HG03064 (cell line): Measurements from ENCODE around the gene CNKSR3.

Source experiments
- ATAC-seq: cut with Tn5 transposase; IDR thresholded peaks from one replicate; pipeline ENCODE4 v1.9.1; 2021; ENCODE audit warnings: low read depth; ENCODE audit not compliant: unreplicated experiment

Gene CNKSR3

DNA sequence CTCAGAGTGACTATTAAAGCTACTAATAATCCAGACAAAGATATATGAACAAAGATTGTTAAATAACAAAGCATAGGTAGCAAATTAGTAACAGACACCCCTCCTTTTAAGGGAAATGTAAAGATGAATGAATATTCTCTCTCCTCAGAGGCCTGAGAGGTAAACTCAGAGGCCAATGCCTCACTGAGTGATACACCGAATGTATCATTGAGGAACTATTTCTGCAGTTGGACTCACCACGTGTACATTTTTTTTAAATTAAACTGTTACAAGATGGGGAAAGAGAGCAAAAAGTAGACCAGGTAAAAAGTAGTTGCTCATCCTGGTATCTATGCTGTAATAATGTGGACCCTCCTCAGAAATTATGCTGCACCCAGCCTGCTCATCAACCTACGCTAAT, 81.6 kb downstream of the CNKSR3 start:
- ATAC-seq, result no peak

DNA sequence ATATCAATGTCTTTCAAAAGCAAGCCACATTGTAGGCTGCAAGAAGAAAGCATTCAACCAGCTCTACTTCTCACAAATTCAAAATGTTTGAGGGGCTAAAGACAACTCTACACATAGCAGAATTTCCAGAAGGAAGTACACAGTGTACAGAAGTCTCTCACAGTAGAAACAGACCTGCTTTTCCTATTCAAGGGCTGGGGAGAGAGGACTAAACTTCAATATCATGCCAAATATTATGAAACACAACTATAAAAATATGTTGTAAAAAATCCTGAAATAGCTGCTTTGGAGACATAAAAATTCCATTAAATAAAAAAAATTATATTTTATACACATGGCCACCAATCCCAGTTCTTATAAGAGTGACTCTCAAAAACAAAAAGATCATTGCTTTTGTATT, 83.0 kb downstream of the CNKSR3 start:
- no peak for ATAC-seq

- ATAC-seq, result no peak
Observed at GRCh38 chr6:154426997-154427396, 83.5 kb downstream of the CNKSR3 start.

DNA sequence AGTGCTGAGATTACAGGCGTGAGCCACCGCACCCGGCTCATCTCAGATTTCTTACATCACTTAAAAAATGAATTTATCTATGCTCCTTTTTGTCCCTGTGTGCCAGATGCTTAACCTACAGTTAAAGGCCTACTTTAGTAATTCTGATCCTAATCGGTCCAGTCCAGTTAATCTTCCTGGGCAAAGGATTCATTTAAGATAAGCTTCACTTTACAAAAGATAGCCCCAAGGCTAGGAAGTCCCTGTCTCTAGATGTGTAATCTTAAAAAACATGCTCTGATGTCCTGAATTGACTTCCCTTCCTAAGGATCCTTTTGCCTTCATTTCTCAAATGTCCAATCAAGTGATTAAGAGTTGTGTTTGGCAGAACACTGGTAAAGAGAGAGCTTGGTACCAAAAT, 85.5 kb downstream of the CNKSR3 start:
- no peak for ATAC-seq

DNA sequence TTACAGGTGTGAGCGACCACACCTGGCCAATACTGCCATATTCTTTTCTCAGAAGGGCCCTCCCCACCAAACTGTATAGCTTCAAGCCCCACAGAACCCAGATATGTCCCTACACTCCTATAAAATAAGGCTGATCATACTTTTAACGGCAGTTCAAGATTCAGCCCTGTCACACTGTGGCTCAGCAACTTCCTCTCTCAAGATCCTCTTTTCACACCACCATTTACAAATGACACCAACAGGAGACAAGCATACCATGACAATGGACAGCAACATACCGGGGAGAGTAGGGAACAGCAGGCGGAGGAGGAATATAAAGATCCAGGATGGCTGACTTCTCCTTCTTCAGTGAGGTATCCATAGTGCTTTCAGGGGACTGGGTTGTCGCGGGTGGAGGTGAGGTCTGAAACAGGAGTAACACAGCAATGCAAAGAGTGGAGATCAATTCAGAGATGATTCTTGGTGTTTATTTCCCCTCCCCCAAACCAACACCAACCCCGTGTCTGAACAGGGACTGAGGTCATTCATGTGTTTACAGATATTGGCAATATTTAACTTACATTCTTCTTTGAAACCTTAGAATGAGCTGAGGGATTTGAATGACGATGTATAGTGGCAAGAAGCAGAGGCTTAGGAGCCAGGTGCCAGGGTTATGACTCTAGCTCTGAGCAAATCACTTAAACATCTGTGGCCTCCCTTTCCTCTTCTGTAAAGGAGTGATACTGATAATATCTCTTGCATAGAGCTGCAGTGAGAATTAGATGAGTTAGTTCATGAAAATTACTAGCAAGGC, 96.3 kb downstream of the CNKSR3 start:
- ATAC-seq, result no peak

GRCh38 chr6:154412106-154412820, 98.2 kb downstream of the CNKSR3 start:
- ATAC-seq, result no peak

GRCh38 chr6:154411076-154411475, 99.4 kb downstream of the CNKSR3 start:
- ATAC-seq, result no peak

DNA sequence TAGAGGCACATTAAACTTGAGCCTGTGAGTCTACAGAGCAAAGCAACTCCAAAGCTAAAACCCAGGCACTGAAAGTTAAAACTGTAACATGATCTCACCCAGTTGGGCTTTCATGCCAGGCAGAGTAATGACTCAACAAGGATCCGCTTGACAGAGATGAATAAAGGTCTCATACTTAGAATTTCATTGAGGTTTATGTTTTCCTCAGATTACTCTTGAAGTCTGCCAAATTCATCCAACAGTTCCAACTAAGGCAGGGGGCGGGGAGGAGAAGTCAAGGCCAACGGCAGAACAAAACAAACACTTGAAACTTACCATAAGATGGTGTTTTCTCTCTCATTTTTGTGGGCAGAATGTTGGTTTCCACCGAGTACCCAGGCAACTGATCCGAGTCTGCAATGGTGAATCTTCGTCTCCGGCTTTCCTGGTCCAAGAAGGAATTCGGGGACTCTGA, 99.8 kb downstream of the CNKSR3 start:
- no peak for ATAC-seq

DNA sequence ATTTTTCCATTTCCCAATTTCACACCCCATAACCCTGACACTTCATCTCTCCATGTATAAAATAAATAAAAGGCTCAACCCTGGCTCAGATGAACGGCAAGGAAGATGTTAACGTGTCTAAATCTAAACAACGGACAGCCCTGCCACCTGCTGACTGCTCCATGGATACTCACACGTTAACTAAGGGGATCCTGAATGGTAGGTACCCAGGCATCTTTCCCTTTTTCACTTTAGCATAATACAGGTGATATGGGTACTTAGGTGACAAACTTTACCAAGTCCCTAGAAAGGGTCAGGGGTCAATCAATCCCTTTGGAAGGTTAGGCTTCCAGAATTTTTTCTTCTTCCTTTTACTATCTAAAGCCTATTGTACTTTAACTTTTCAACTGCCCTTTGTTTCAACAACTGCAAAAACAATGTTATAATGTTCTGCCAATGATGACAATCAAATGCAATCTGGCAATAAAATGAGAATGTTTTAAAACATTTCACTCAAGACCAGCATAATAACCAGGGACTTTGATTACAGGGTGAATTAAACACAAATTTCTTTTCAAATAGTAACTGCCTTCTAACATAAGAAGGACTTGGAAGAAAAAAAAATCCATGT, 101.5 kb downstream of the CNKSR3 start:
- ATAC-seq, result no peak

- no peak for ATAC-seq
Observed at GRCh38 chr6:154407440-154407839, 103.0 kb downstream of the CNKSR3 start.

DNA sequence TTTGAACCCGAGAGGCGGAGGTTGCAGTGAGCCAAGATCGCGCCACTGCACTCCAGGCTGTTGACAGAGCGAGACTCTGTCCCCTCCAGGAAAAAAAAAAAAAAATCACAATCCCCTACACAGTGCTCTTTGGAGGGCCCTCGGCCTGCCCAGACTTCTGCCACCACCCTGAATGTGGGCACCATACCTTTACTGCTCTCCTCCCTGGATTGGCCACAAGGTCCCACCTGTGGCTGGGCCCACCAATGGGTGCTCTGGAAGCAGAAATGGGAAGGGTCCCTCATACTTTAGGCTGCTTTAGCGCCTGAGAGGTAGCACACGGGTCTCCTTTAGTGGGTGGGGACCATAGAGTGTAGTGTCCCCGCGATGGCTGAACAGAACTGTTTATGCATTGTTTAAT, 103.6 kb downstream of the CNKSR3 start:
- ATAC-seq, result no peak

GRCh38 chr6:154406301-154406700, 104.2 kb downstream of the CNKSR3 start:
- no peak for ATAC-seq

GRCh38 chr6:154404791-154405400, 105.6 kb downstream of the CNKSR3 start:
- no peak for ATAC-seq

GRCh38 chr6:154403788-154404187, 106.7 kb downstream of the CNKSR3 start:
- ATAC-seq, result no peak

DNA sequence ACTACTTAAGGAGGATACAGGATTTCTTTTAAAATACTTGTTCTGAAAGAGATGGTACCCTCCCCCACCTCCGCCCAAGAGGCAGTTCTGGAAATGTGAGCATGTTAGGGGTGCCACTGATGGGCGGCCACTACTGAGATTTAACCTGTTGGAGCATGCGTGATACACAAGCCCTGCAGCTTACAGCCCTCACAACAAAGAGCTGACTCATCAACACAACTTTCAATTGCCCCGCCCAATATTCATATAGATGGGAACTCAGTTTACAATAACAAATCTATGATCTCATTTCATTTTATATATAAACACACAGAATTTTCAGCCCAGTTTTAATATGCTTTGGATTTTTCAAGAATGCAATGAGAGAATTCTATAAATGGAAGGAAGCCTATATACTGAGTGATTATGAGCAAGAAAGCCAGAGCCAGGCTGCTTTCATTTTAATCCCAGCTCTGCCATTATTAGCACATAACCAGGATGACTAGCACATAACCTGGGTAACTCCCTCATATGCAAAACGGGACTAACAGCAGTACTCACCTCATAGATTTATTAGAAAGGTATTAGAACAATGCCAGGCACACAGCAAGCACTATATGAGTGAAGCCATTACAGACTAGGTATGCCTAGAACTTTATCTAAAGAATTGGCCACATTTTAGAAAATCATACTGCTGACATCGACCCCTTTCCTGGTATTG, 108.3 kb downstream of the CNKSR3 start:
- no peak for ATAC-seq

DNA sequence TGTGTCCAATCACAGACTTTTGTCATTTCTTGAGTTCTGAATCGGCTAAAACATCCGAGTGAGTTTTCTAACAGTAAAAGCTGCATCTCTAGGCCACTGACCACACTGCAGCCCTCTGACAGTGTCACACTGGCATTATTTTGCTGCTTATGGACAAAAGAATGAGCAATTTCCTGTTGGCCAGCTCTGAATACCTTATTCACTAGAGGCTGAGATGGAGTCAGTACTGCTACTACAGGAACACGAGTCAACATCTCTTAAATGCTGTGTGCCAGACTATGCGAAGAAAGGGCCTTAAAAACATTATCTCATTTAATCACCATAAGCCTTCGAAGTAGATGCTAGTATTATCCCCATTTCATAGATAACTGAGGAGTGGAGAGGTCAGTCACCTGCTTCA, 111.4 kb downstream of the CNKSR3 start:
- ATAC-seq, result no peak

GRCh38 chr6:154397491-154398195, 112.8 kb downstream of the CNKSR3 start:
- no peak for ATAC-seq

DNA sequence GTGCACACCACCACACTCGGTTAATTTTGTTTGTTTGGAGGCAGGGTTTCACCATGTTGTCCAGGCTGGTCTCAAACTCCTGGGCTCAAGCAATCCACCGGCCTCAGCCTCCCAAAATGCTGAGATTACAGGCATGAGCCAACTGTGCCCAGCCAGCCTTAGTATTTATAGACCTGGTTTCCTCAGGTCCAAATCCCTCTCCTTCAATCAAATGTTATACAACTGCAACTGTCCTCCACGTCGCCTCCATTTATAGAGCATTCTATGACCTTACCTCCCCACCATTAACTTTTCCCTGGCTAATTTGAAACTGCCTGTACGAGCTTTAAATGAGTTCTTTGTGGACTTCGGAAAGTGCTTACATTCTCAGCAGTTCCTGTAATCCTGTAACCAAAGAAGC, 114.6 kb downstream of the CNKSR3 start:
- no peak for ATAC-seq

DNA sequence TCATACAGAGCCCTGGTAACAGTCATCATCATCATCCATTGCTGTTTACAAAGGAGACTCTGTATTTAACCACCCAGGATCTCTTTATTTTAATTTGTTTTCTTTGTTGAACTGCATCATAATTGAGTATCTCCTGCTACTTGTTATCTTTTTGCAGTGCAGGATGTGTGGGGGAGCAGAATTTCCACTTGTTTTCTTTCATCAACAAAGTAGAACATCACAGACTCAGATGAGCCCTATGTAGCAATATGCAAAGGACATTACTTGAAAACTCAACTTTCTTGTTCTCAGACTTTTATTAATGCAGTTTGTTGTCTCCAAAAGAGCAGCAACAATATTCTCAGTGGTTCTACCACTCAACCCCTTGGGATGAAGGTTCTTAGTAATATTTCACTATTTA, 115.2 kb downstream of the CNKSR3 start:
- ATAC-seq, result no peak

DNA sequence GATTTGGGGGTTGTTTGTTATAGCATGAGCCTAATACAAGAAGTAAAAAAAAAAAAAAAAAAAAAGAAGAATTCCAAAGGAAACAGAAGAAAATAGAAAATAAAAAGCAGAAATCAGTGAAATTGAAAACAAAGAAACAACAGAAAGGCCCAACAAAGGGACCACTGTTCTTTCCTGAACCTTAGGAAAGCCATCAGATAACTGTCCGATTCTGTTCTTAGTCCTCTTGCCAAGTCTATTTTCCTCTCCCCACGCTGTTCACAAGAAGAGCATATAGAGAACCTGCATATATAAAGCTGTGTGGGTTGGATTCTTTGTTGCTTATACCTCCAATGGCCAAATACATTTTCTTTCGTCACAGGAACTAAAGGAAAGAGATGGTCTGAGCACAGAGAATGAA, 115.9 kb downstream of the CNKSR3 start:
- ATAC-seq, result no peak
